ENCODE data around the gene RSRC1.

RSRC1 gene

DNA sequence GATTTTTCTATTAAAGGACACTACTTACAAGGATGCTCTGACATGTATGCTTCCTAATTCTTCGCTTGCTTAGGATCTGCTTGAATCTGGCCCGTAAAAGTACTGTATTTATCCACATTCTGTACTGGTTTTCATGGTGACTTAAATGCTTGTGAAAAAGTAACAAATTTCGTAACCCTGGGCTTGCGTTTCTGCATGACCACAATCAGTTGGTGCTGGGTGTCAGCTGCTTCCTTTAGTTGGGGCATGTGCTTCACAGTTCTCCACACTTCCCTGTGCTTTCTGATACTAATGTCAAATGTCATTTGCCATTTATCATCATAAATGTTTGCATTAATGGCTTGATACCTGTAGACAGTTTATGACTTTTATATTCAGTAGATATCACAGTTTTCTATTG is 242.7 kb downstream of the RSRC1 start:
- ATAC-seq: no peak
- TF ChIP-seq ZNF70 (CRISPR knock-in tag; IDR thresholded peaks at IDR 0.05): no peak
- TF ChIP-seq ZFP3 (CRISPR knock-in tag; IDR thresholded peaks at IDR 0.05): no peak
- TF ChIP-seq, protein P1, sequence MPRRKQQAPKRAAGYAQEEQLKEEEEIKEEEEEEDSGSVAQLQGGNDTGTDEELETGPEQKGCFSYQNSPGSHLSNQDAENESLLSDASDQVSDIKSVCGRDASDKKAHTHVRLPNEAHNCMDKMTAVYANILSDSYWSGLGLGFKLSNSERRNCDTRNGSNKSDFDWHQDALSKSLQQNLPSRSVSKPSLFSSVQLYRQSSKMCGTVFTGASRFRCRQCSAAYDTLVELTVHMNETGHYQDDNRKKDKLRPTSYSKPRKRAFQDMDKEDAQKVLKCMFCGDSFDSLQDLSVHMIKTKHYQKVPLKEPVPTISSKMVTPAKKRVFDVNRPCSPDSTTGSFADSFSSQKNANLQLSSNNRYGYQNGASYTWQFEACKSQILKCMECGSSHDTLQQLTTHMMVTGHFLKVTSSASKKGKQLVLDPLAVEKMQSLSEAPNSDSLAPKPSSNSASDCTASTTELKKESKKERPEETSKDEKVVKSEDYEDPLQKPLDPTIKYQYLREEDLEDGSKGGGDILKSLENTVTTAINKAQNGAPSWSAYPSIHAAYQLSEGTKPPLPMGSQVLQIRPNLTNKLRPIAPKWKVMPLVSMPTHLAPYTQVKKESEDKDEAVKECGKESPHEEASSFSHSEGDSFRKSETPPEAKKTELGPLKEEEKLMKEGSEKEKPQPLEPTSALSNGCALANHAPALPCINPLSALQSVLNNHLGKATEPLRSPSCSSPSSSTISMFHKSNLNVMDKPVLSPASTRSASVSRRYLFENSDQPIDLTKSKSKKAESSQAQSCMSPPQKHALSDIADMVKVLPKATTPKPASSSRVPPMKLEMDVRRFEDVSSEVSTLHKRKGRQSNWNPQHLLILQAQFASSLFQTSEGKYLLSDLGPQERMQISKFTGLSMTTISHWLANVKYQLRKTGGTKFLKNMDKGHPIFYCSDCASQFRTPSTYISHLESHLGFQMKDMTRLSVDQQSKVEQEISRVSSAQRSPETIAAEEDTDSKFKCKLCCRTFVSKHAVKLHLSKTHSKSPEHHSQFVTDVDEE (CRISPR knock-in tag; IDR thresholded peaks at IDR 0.05): no peak
- TF ChIP-seq BACH2 (CRISPR knock-in tag; IDR thresholded peaks at IDR 0.05; ENCODE audit: borderline replicate concordance): no peak
- no peak for TF ChIP-seq ZFP30 (CRISPR knock-in tag; IDR thresholded peaks at IDR 0.05)
- no peak for TF ChIP-seq OSR1 (CRISPR knock-in tag; IDR thresholded peaks at IDR 0.05)
- TF ChIP-seq PPARA (CRISPR knock-in tag; IDR thresholded peaks at IDR 0.05; ENCODE audit: borderline replicate concordance): no peak
- TF ChIP-seq, protein P2, sequence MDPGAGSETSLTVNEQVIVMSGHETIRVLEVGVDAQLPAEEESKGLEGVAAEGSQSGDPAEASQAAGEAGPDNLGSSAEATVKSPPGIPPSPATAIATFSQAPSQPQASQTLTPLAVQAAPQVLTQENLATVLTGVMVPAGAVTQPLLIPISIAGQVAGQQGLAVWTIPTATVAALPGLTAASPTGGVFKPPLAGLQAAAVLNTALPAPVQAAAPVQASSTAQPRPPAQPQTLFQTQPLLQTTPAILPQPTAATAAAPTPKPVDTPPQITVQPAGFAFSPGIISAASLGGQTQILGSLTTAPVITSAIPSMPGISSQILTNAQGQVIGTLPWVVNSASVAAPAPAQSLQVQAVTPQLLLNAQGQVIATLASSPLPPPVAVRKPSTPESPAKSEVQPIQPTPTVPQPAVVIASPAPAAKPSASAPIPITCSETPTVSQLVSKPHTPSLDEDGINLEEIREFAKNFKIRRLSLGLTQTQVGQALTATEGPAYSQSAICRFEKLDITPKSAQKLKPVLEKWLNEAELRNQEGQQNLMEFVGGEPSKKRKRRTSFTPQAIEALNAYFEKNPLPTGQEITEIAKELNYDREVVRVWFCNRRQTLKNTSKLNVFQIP (CRISPR knock-in tag; IDR thresholded peaks at IDR 0.05; ENCODE audit: borderline replicate concordance, low read depth): no peak
- TF ChIP-seq, protein P3, sequence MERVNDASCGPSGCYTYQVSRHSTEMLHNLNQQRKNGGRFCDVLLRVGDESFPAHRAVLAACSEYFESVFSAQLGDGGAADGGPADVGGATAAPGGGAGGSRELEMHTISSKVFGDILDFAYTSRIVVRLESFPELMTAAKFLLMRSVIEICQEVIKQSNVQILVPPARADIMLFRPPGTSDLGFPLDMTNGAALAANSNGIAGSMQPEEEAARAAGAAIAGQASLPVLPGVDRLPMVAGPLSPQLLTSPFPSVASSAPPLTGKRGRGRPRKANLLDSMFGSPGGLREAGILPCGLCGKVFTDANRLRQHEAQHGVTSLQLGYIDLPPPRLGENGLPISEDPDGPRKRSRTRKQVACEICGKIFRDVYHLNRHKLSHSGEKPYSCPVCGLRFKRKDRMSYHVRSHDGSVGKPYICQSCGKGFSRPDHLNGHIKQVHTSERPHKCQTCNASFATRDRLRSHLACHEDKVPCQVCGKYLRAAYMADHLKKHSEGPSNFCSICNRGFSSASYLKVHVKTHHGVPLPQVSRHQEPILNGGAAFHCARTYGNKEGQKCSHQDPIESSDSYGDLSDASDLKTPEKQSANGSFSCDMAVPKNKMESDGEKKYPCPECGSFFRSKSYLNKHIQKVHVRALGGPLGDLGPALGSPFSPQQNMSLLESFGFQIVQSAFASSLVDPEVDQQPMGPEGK (CRISPR knock-in tag; IDR thresholded peaks at IDR 0.05; ENCODE audit: borderline replicate concordance): no peak
- no peak for TF ChIP-seq TOX (CRISPR knock-in tag; IDR thresholded peaks at IDR 0.05; ENCODE audit: borderline replicate concordance)
- no peak for TF ChIP-seq ESRRG (CRISPR knock-in tag; IDR thresholded peaks at IDR 0.05)
- TF ChIP-seq ZC3H10 (CRISPR knock-in tag; IDR thresholded peaks at IDR 0.05): no peak
- no peak for TF ChIP-seq CSRNP3 (CRISPR knock-in tag; IDR thresholded peaks at IDR 0.05)

GRCh38 chr3:158354713-158355112 is 244.8 kb downstream of the RSRC1 start:
- no peak for TF ChIP-seq RARB (CRISPR knock-in tag; IDR thresholded peaks at IDR 0.05)
- TF ChIP-seq ZNF8 (CRISPR knock-in tag; IDR thresholded peaks at IDR 0.05): no peak
- ATAC-seq: no peak

- ATAC-seq: no peak
- TF ChIP-seq TCF4 (CRISPR knock-in tag; IDR thresholded peaks at IDR 0.05; ENCODE audit: borderline replicate concordance) (no peak), CREB5 (CRISPR knock-in tag; IDR thresholded peaks at IDR 0.05; ENCODE audit: low read depth) (no peak), ZC3H10 (CRISPR knock-in tag; IDR thresholded peaks at IDR 0.05) (no peak), GLIS3 (CRISPR knock-in tag; IDR thresholded peaks at IDR 0.05) (no peak), TOX (CRISPR knock-in tag; IDR thresholded peaks at IDR 0.05; ENCODE audit: borderline replicate concordance) (no peak), ESRRG (CRISPR knock-in tag; IDR thresholded peaks at IDR 0.05) (no peak), ZFP3 (CRISPR knock-in tag; IDR thresholded peaks at IDR 0.05) (no peak), ARNTL (CRISPR knock-in tag; IDR thresholded peaks at IDR 0.05; ENCODE audit: borderline replicate concordance, low read depth) (no peak), OSR1 (CRISPR knock-in tag; IDR thresholded peaks at IDR 0.05) (no peak), ZNF70 (CRISPR knock-in tag; IDR thresholded peaks at IDR 0.05) (no peak), PPARA (CRISPR knock-in tag; IDR thresholded peaks at IDR 0.05; ENCODE audit: borderline replicate concordance) (no peak), ISL1 (CRISPR knock-in tag; IDR thresholded peaks at IDR 0.05) (no peak), CSRNP3 (CRISPR knock-in tag; IDR thresholded peaks at IDR 0.05) (no peak)
- TF ChIP-seq, protein P2 (CRISPR knock-in tag; IDR thresholded peaks at IDR 0.05; ENCODE audit: borderline replicate concordance, low read depth): no peak
These were observed 246.0 kb downstream of the RSRC1 start for GRCh38 chr3:158355623-158356588.

Measured in SK-N-SH treated with all-trans-retinoic acid at 6 μM for 48 hours (cell line).